SK-N-SH treated with all-trans-retinoic acid at 6 μM for 48 hours (cell line): ENCODE measurements around the gene RNGTT.

Source experiments
- ATAC-seq: fragments of 200-7000 bp; cut with Tn5 transposase; 3 replicates; pipeline ENCODE4 v1.9.1; 2020; ENCODE audit warnings: mild to moderate bottlenecking, moderate library complexity
- ARNTL ChIP-seq: fragments of 450-650 bp; formaldehyde crosslinking; IDR thresholded peaks from 2 replicates; pipeline ENCODE4 v1.5.0; 2020; ENCODE audit warnings: low read depth, mild to moderate bottlenecking, moderate library complexity, borderline replicate concordance
- CREB5 ChIP-seq: fragments of 250-450 bp; sonication (Bioruptor Pico); IDR thresholded peaks from 2 replicates; pipeline ENCODE4 v1.5.1; 2020; ENCODE audit warnings: low read depth, mild to moderate bottlenecking, moderate library complexity
- CSDC2 ChIP-seq: fragments of 250-450 bp; sonication (Bioruptor Pico); IDR thresholded peaks from 2 replicates; pipeline ENCODE4 v1.5.0; 2020; ENCODE audit warnings: mild to moderate bottlenecking, moderate library complexity
- CSRNP3 ChIP-seq: fragments of 250-450 bp; sonication (Bioruptor Pico); IDR thresholded peaks from 2 replicates; pipeline ENCODE4 v1.5.1; 2021; ENCODE audit warnings: mild to moderate bottlenecking, moderate library complexity
- ESRRG ChIP-seq: fragments of 250-450 bp; sonication (Bioruptor Pico); IDR thresholded peaks from 2 replicates; pipeline ENCODE4 v1.6.1; 2021; ENCODE audit warnings: mild to moderate bottlenecking
- GLIS3 ChIP-seq: fragments of 250-450 bp; sonication (Bioruptor Pico); IDR thresholded peaks from 2 replicates; pipeline ENCODE4 v1.5.0; 2020; ENCODE audit warnings: mild to moderate bottlenecking, moderate library complexity
- OSR1 ChIP-seq: fragments of 250-450 bp; sonication (Bioruptor Pico); IDR thresholded peaks from 2 replicates; pipeline ENCODE4 v1.8.0; 2022; ENCODE audit warnings: moderate library complexity, mild to moderate bottlenecking, inconsistent platforms
- PATZ1 ChIP-seq: fragments of 250-450 bp; sonication (Bioruptor Pico); IDR thresholded peaks from 2 replicates; pipeline ENCODE4 v1.8.0; 2020; ENCODE audit warnings: mild to moderate bottlenecking, moderate library complexity, borderline replicate concordance
- POU6F1 ChIP-seq: fragments of 250-450 bp; sonication (Bioruptor Pico); IDR thresholded peaks from 2 replicates; pipeline ENCODE4 v1.8.0; 2021; ENCODE audit warnings: low read depth, mild to moderate bottlenecking, moderate library complexity, borderline replicate concordance
- PPARA ChIP-seq: fragments of 250-450 bp; sonication (Bioruptor Pico); IDR thresholded peaks from 2 replicates; pipeline ENCODE4 v1.5.0; 2020; ENCODE audit warnings: mild to moderate bottlenecking, borderline replicate concordance
- RARB ChIP-seq: fragments of 250-450 bp; sonication (Bioruptor Pico); IDR thresholded peaks from 2 replicates; pipeline ENCODE4 v1.8.0; 2021; ENCODE audit warnings: mild to moderate bottlenecking, moderate library complexity
- TCF4 ChIP-seq: fragments of 250-450 bp; sonication (Bioruptor Pico); IDR thresholded peaks from 2 replicates; pipeline ENCODE4 v1.8.0; 2021; ENCODE audit warnings: mild to moderate bottlenecking, moderate library complexity, borderline replicate concordance
- TOX ChIP-seq: fragments of 250-450 bp; sonication (Bioruptor Pico); IDR thresholded peaks from 2 replicates; pipeline ENCODE4 v1.8.0; 2021; ENCODE audit warnings: mild to moderate bottlenecking, moderate library complexity, borderline replicate concordance
- TSHZ2 ChIP-seq: fragments of 250-450 bp; sonication (Bioruptor Pico); IDR thresholded peaks from 2 replicates; pipeline ENCODE4 v1.5.0; 2020; ENCODE audit warnings: mild to moderate bottlenecking, moderate library complexity
- ZC3H10 ChIP-seq: fragments of 250-450 bp; sonication (Bioruptor Pico); IDR thresholded peaks from 2 replicates; pipeline ENCODE4 v1.5.1; 2021; ENCODE audit warnings: mild to moderate bottlenecking, moderate library complexity
- ZFP3 ChIP-seq: fragments of 250-450 bp; sonication (Bioruptor Pico); IDR thresholded peaks from 2 replicates; pipeline ENCODE4 v1.5.0; 2020; ENCODE audit warnings: mild to moderate bottlenecking, moderate library complexity
- ZNF565 ChIP-seq: fragments of 450-650 bp; formaldehyde crosslinking; conservative IDR thresholded peaks from 2 replicates; pipeline ENCODE4 v1.5.0; 2020; ENCODE audit warnings: low read depth, mild to moderate bottlenecking, moderate library complexity
- ZNF8 ChIP-seq: fragments of 450-650 bp; formaldehyde crosslinking; IDR thresholded peaks from 2 replicates; pipeline ENCODE4 v1.5.0; 2020; ENCODE audit warnings: mild to moderate bottlenecking, moderate library complexity

The RNGTT gene

GRCh38 chr6:88662653-88663174 lies 300.7 kb downstream of the RNGTT start:
- no peak for ATAC-seq
- TF ChIP-seq TOX (CRISPR knock-in tag) = no peak
- no peak for TF ChIP-seq ZNF8 (CRISPR knock-in tag)

- ATAC-seq = no peak
- TF ChIP-seq RARB (no peak), PPARA (CRISPR knock-in tag) (no peak), CSDC2 (CRISPR knock-in tag) (no peak), TOX (CRISPR knock-in tag) (no peak), CSRNP3 (no peak), TSHZ2 (CRISPR knock-in tag) (no peak), ARNTL (no peak), CREB5 (CRISPR knock-in tag) (no peak), GLIS3 (CRISPR knock-in tag) (no peak), ZNF565 (CRISPR knock-in tag) (no peak), TCF4 (CRISPR knock-in tag) (no peak), POU6F1 (no peak), ZNF8 (CRISPR knock-in tag) (no peak), ZFP3 (CRISPR knock-in tag) (no peak), OSR1 (no peak), ESRRG (no peak)
- TF ChIP-seq, all 23 proteins: peak for 0
Observed at GRCh38 chr6:88662163-88662580, 301.2 kb downstream of the RNGTT start.

- ATAC-seq = no peak
- TF ChIP-seq ZC3H10 (no peak), ZNF565 (CRISPR knock-in tag) (no peak), CSDC2 (CRISPR knock-in tag) (no peak), TOX (CRISPR knock-in tag) (no peak), CREB5 (CRISPR knock-in tag) (no peak)
Observed at GRCh38 chr6:88661136-88661535, 302.3 kb downstream of the RNGTT start.

GRCh38 chr6:88655586-88655985 lies 307.8 kb downstream of the RNGTT start:
- no peak for ATAC-seq
- no peak for TF ChIP-seq ESRRG
- no peak for TF ChIP-seq ZC3H10
- TF ChIP-seq PATZ1 (CRISPR knock-in tag) = no peak
- TF ChIP-seq POU6F1 = no peak
- TF ChIP-seq GLIS3 (CRISPR knock-in tag) = no peak
- no peak for TF ChIP-seq CSDC2 (CRISPR knock-in tag)
- TF ChIP-seq, all 23 proteins: peak for 0
